Colon (tissue), 2 donors: Measurements from ENCODE around the gene ZNF354B.
"Not testable (repeated sequence)": the region's sequence is repeated elsewhere in the genome, so short reads cannot be mapped to it uniquely, and the experiment has no call there.

Experiments used
- FAIRE-seq: peaks from 2 replicates; lab custom pipeline; 2012; peaks lifted over from hg19 to GRCh38; lab: Jason Lieb, UNC
- donor health status: control.
- donor health status: control.

The ZNF354B gene

DNA sequence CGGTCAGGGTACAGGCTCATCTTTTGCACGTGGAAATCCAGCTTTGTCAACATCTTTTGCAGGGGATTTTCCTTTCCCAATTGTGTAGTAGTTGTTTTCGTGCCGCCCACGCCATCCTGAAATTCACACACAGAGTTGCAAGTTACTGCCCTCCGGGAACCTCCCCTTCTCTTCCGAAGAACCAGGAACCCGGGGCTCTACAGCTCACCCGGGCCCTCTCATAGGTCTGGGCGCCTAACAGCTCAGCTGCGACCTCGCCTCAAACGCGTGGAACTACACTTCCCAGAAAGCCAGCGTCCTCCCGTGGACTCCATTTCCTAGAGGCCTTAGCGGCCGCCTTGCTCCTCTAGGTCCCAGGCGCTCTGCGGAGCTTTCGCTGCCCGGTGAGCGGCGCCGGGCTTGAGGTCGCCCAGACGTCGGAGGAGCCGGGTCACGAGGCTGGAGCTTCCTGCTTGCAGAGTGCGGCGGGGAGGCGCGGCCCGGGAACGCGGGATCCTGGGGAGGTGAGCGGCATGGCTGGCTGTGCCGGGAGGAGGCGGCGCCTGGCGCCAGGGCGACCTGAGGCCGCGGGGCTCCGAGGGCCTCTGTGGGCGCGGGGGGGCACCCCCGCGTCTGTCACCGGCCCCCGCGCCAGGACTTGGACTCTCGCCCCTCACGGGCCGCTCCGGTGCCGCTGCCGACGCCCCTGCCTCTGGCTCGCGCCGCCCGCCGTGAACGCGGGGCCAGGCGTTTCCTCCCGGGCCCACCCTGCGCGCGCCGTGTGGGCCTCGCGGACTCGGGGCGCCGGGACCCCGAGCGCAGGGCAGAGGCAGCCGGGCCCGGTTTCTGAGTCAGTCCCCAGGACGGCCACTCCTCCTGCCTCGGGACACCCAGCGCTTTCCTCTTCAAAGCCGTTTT lies at the start of gene ZNF354B:
ZNF354B (plus strand) TSS at position 329 of the 897 bp plus-strand sequence. CDS start 1,095 bp downstream, outside the sequence.
- no peak for FAIRE-seq

- no peak for FAIRE-seq
Measured at GRCh38 chr5:178817506-178817905, 42.2 kb upstream of the ZNF354B start.

DNA sequence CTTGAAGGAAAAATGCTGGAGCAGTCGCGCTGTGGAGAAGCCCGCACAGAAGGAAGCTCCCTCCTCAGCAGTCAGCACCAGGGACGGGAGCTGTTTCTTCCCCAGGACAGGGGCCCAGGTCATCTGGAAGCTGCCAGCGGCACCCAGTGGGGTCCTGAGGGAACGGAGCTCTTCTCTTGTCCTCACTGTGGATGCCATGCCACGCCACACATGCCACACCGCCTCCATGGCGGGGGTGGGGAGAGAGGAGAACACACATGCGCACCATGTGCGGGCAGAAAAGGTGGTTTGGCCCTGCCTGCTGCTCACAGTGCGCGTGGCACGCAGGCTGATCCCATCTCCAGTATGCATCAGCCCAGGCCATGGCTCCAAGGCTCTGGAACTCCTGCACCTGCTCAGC lies 41.7 kb upstream of the ZNF354B start:
- no peak for FAIRE-seq

GRCh38 chr5:178820001-178820400 lies 39.8 kb upstream of the ZNF354B start:
- FAIRE-seq: no peak

DNA sequence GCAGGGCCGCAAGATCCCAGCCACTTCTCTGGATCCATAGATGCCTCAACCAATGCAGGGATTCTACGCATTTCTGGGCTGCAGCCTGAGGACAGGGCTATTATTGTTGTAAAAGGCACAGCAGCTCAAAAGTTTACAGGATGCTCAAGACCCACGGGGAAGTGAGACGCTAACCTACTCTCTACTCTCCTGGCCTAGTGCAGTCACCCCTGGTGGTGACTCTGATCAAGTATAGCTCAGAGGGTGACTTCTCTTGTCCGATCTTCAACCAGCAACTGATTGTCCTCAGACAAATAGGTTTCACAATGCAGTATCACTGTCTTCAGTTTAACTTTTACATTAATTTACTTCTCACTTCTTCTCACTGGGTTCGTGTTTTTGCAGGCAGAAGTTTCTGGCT lies 34.3 kb upstream of the ZNF354B start:
- FAIRE-seq: no peak

- FAIRE-seq: no peak
Measured at GRCh38 chr5:178826216-178826615, 33.5 kb upstream of the ZNF354B start.

- no peak for FAIRE-seq
Measured at GRCh38 chr5:178827636-178828035, 32.1 kb upstream of the ZNF354B start.

DNA sequence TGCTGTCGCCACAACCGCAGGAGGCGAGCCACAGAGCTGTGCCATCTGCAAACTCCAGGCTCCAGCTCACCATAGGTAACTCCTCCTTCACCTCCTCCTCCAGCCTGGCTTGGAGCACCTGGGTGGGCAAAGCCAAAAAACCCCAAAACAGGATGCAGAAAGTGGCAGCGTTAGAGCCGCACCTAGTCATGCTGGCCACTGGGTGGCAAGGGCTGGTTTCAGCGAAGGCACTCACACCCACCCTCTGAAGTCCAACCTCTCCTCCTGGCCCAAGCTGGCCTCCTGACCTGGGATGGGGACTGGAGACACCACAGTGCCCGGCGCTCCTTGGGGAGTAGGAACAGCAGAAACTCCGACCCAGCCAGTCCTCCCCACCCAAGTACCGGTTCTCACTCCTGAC lies 28.7 kb upstream of the ZNF354B start:
- FAIRE-seq: no peak

DNA sequence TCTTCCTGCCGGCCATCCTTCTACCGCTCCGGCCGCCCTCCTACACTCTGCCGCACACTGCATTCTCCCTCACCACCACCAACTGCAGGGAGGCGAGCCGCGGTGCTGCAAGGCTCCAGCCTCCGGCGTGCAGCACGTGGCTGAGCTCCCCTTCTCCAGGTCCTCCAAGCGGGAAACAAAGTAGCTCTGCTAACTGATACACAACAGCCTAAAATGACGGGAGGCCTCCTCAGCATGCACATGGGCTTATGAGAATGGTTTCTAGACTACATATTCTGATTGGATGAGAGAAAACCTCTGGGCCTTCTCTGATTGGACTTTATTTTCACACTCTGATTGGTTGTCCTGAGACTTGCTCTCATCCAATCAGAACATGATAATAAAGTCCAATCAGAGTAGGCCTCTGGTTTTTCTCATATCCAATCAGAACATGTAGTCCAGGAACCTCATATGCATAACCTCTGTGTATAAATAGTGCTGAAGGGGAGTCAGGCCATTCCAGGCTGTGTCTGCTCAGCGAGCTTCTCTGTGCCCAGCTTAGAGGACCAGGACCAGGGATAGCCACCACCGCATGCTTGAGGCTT lies 27.0 kb upstream of the ZNF354B start:
- FAIRE-seq: no peak

- no peak for FAIRE-seq
Measured at GRCh38 chr5:178836628-178837027, 23.1 kb upstream of the ZNF354B start.

- not testable (repeated sequence) for FAIRE-seq
Measured at GRCh38 chr5:178838695-178839318, 20.9 kb upstream of the ZNF354B start.

DNA sequence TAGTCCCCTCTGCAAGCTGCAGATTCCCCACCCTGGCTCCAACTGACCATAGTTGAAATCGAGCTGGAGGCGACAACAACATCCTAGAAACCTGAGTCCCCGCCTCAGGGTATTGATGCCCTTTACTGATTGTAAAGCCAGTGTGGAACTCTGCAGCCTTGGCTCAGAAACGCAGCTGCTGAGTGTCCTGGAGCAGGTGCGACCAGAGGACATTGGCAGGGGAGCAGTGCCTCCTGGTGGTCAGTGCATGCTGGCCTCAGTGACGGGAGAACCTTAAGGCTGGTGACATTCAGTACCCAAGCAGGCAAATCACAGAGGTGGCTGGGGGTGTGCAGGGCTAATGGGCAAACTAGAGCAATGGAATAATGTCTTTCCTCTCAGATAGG lies 20.4 kb upstream of the ZNF354B start:
- FAIRE-seq: no peak

GRCh38 chr5:178840399-178840798 lies 19.4 kb upstream of the ZNF354B start:
- not testable (repeated sequence) for FAIRE-seq

DNA sequence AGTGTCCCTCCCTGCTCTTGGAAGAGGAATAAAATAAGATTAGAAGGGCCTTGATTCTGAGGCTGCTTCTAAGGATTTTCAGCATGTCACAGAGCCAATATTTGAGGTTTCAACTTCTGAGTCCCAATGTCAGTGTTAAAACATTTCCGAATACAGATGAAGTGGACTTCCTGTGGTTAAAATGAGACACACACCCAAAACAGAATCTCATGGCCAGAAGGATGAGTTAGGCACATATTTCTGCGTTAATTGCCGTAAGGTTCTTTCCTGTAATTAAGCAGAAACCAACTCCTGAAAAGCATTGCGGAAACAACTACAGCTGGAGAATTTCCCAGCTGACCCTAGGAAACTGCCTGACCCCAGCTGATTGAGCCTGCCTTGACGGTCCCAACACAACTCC lies 10.4 kb upstream of the ZNF354B start:
- FAIRE-seq: no peak

GRCh38 chr5:178851951-178852350 lies 7.8 kb upstream of the ZNF354B start:
- FAIRE-seq: no peak

DNA sequence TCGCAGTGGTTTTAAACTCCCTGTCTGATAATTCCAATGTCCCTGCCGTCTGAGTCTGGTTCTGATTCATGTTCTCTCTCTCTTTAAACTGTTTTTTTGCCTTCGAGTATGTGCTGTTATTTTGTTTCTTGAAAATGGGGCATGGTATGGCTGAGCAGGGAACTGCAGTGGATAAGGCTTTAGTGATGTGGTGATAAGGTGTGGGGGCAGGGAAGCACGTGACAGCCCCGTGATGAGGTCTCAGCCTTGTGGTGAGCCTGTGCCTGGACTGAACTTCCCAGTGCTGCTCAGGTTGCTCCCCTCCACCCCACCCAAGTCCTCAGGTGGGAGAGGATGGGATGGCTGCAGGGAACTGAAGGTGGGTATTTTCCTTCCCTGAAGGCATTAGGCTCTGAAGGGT lies 5.5 kb upstream of the ZNF354B start:
- no peak for FAIRE-seq

- FAIRE-seq: not testable (repeated sequence)
Measured at GRCh38 chr5:178860615-178861014, 862 bp downstream of the ZNF354B start.

GRCh38 chr5:178861627-178862026 lies 1.9 kb downstream of the ZNF354B start:
- FAIRE-seq: no peak

DNA sequence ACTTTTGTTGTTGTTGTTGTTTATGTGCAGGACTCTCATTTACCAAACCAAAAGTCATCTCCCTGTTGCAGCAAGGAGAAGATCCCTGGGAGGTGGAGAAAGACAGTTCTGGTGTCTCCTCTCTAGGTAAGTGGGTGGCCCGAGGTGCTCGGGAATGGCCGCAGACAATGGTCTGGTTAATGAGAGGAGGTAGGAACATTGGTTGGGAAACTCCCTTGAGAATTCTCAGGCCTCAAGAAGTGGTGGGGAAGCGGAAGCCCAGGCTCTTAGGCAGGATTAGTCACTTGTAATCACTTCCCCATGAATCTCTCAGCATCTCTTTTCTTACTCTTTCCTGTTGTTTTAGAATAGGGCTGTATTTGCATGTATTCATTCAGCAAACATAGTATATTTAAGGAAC lies 7.2 kb downstream of the ZNF354B start:
- no peak for FAIRE-seq

GRCh38 chr5:178869577-178869976 lies 9.8 kb downstream of the ZNF354B start:
- FAIRE-seq: no peak

DNA sequence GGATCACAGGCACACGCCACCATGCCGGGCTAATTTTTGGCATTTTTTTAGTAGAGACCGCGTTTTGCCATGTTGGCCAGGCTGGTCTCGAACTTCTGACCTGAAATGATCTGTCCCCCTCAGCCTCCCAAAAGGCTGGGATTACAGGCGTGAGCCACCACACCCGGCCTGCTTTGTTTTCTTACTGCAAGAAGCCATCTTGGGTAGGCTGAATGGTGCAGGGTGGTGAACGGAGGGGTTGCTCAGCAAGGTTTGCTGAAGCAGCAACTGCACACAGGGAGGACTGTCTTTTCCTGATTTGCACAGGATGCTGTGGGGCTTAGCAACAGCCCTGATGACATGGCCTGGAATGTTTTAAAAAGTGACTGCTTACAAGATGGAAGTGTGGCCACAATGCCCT lies 10.7 kb downstream of the ZNF354B start:
- no peak for FAIRE-seq

- no peak for FAIRE-seq
Measured at GRCh38 chr5:178872302-178872701, 12.5 kb downstream of the ZNF354B start.

GRCh38 chr5:178883115-178883694 lies 23.5 kb downstream of the ZNF354B start:
- peak; percentile 24 for FAIRE-seq
